Panc1 (cell line): ENCODE results near the gene LRP5. TPM values are rescaled to one million over a fixed set of nuclear protein-coding genes. Genes with fewer than 3 reads are reported as not detected.

ENCODE experiments used
- ATAC-seq: fragments of 200-7000 bp; cut with Tn5 transposase; 2 replicates; pipeline ENCODE4 v1.9.1; 2020; ENCODE audit warnings: mild to moderate bottlenecking, moderate library complexity
- BruUV-seq: library from RNA; stranded (reverse); fragments of 400-500 nt; replicated peaks from 2 replicates; lab custom pipeline; 2021; lab: Mats Ljungman, UMichigan
- CTCF ChIA-PET: fragments of 300-600 bp; sonication (Branson Sonifier 250); formaldehyde crosslinking; loops from one replicate; lab custom pipeline; 2022; ENCODE audit warnings: antibody characterized with exemption; lab: Charles Lee
- POLR2A ChIA-PET: fragments of 300-600 bp; sonication (Branson Sonifier 250); formaldehyde crosslinking; loops from one replicate; lab custom pipeline; 2022; ENCODE audit warnings: antibody characterized with exemption; lab: Charles Lee
- DNase-seq: peaks from one replicate; pipeline ENCODE4 v3.0.0-alpha.2; 2010; ENCODE audit warnings: low read depth, low spot score
- H3K27ac ChIP-seq: 2 replicates; pipeline ENCODE4 v1.5.1; 2011; ENCODE audit warnings: mild to moderate bottlenecking, low read length, inconsistent platforms
- H3K27me3 ChIP-seq: fragments of 200-500 bp; sonication (Bioruptor generic); 2 replicates; pipeline ENCODE4 v1.6.0; 2014; ENCODE audit warnings: low read length, inconsistent platforms; ENCODE audit not compliant: control insufficient read depth, insufficient read depth
- H3K36me3 ChIP-seq: fragments of 200-500 bp; sonication (Bioruptor generic); 2 replicates; pipeline ENCODE4 v1.5.1; 2014; ENCODE audit warnings: inconsistent platforms, mild to moderate bottlenecking, low read length, moderate library complexity; ENCODE audit not compliant: control insufficient read depth, insufficient read depth
- H3K4me1 ChIP-seq: 2 replicates; pipeline ENCODE4 v1.5.1; 2011; ENCODE audit warnings: inconsistent platforms, mild to moderate bottlenecking, low read length, moderate library complexity; ENCODE audit not compliant: control insufficient read depth, insufficient read depth
- H3K4me3 ChIP-seq, 2 experiments: 2 replicates each; pipeline ENCODE4 v1.5.1; 2011 to 2012; ENCODE audit warnings: low read depth in 2 of 2, low read length in 2 of 2, mild to moderate bottlenecking in 2 of 2, inconsistent platforms in 1 of 2, moderate library complexity in 1 of 2
- H3K9me3 ChIP-seq: fragments of 200-500 bp; sonication (Bioruptor generic); 2 replicates; pipeline ENCODE4 v1.5.1; 2014; ENCODE audit warnings: low read depth, mild to moderate bottlenecking, inconsistent platforms, low read length, moderate library complexity; ENCODE audit not compliant: control insufficient read depth, insufficient read depth
- POLR2AphosphoS5 ChIP-seq: IDR thresholded peaks from 2 replicates; pipeline ENCODE4 v1.6.1; 2012; ENCODE audit warnings: mild to moderate bottlenecking, low read depth, low read length, moderate library complexity
- REST ChIP-seq, 2 experiments: IDR thresholded peaks; 2 replicates each; pipeline ENCODE4 v1.6.1; 2011 to 2012; ENCODE audit warnings: low read depth in 2 of 2, control low read depth in 1 of 2, low read length in 1 of 2, mild to moderate bottlenecking in 1 of 2, moderate library complexity in 1 of 2; ENCODE audit not compliant: insufficient read depth in 1 of 2
- SIN3A ChIP-seq: IDR thresholded peaks from 2 replicates; pipeline ENCODE4 v1.6.1; 2012; ENCODE audit warnings: low read depth, mild to moderate bottlenecking, low read length, moderate library complexity, borderline replicate concordance; ENCODE audit not compliant: insufficient read depth
- TCF7L2 ChIP-seq: IDR thresholded peaks from 2 replicates; pipeline ENCODE4 v1.6.1; 2011; ENCODE audit warnings: mild to moderate bottlenecking, low read depth, low read length, inconsistent platforms
- in situ Hi-C: cut with HindIII; loops from 2 replicates; pipeline ENCODE4 v1.10.0; 2016; ENCODE audit warnings: low sequenced_read_pairs, low pct_unique_long_range_greater_than_20kb
- intact Hi-C: fragments of 100-400 bp; cut with micrococcal nuclease; formaldehyde crosslinking; loops from one replicate; pipeline ENCODE4 v1.10.0; 2022; ENCODE audit not compliant: unreplicated experiment
- total RNA-seq: library from RNA; stranded (reverse); gene quantifications from one replicate; pipeline ENCODE4 v1.2.1, GENCODE V29; 2021; ENCODE audit not compliant: unreplicated experiment
- TF ChIP-seq, protein P1 (sequence below): fragments of 450-650 bp; IDR thresholded peaks from 2 replicates; pipeline ENCODE4 v1.5.1; 2017; ENCODE audit warnings: mild to moderate bottlenecking

The LRP5 gene
- total RNA-seq, 1 experiment from 2014 or later, result 171 TPM

GRCh38 chr11:68442433-68442832, 130.0 kb downstream of the LRP5 start:
- in situ Hi-C loops, result no loop called here
- H3K4me3 ChIP-seq, result no peak overlapping the region
- no peak for DNase-seq
- ChIA-PET POLR2A (no interaction called here), CTCF (no interaction called here)
- TF ChIP-seq POLR2AphosphoS5, result no peak
- TF ChIP-seq, protein P1, sequence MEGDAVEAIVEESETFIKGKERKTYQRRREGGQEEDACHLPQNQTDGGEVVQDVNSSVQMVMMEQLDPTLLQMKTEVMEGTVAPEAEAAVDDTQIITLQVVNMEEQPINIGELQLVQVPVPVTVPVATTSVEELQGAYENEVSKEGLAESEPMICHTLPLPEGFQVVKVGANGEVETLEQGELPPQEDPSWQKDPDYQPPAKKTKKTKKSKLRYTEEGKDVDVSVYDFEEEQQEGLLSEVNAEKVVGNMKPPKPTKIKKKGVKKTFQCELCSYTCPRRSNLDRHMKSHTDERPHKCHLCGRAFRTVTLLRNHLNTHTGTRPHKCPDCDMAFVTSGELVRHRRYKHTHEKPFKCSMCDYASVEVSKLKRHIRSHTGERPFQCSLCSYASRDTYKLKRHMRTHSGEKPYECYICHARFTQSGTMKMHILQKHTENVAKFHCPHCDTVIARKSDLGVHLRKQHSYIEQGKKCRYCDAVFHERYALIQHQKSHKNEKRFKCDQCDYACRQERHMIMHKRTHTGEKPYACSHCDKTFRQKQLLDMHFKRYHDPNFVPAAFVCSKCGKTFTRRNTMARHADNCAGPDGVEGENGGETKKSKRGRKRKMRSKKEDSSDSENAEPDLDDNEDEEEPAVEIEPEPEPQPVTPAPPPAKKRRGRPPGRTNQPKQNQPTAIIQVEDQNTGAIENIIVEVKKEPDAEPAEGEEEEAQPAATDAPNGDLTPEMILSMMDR, result no peak
- TF ChIP-seq SIN3A, result no peak
- TF ChIP-seq TCF7L2, result no peak
- no peak for TF ChIP-seq REST (IDR thresholded peaks at IDR 0.05; ENCODE audit: insufficient read depth in 1 of 2, low read depth in 2 of 2, low read length in 1 of 2)
- no TSS peak for BruUV-seq
- H3K9me3 ChIP-seq, result no peaks in the 10 kb centered on the region
- H3K36me3 ChIP-seq, result peaks cover 3% of the 10 kb centered on the region; the same call in 1 of the 2 replicates
- intact Hi-C loops, result loop anchor here (10.0 kb wide), 1 partner anchor 188 kb away; no protein-coding TSS in a partner anchor
- peaks cover 4% of the 10 kb centered on the region; the same call in 1 of the 2 replicates for H3K4me1 ChIP-seq
- no peak overlapping the region for H3K27ac ChIP-seq
- no peak for ATAC-seq
- H3K27me3 ChIP-seq, result no peaks in the 10 kb centered on the region

DNA sequence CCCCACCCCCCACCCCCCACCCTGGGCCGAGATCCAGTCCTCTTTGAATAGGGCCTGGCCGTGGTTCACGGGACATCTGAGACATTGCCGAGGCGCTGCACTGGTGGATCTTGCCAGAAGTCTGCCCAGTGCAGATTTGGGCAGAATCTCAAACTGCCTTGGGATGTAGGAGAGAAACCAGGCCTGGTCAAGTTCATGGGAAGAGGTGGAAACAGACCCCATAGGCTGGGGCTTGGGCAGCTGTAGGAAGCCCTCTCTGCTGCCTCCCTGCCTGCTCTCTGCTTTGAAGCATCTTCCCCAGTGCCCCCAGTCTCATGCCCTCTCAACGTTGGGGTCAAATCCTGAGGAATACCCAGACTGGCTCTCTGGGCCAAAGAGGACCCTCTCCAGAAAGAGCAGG, 132.2 kb downstream of the LRP5 start:
- Histone ChIP-seq H3K27ac (no peak overlapping the region), H3K27me3 (no peaks in the 10 kb centered on the region), H3K4me1 (peaks cover 4% of the 10 kb centered on the region; the same call in 1 of the 2 replicates), H3K36me3 (peaks cover 6% of the 10 kb centered on the region; the same call in 1 of the 2 replicates), H3K4me3 (no peak overlapping the region), H3K9me3 (no peaks in the 10 kb centered on the region)
- BruUV-seq, result no TSS peak
- ChIA-PET POLR2A (no interaction called here), CTCF (no interaction called here)
- TF ChIP-seq TCF7L2, result no peak
- no peak for TF ChIP-seq POLR2AphosphoS5
- TF ChIP-seq, protein P1, result no peak
- in situ Hi-C loops, result no loop called here
- ATAC-seq (no peak), DNase-seq (no peak)
- intact Hi-C loops, result loop anchor here (10.0 kb wide), 1 partner anchor 190 kb away; no protein-coding TSS in a partner anchor
